GM21381 (cell line): ENCODE measurements around the gene HPS1.

Experiments
- ATAC-seq: cut with Tn5 transposase; IDR thresholded peaks from one replicate; pipeline ENCODE4 v1.9.1; 2021; ENCODE audit warnings: mild to moderate bottlenecking, moderate library complexity; ENCODE audit not compliant: unreplicated experiment

The HPS1 gene

DNA sequence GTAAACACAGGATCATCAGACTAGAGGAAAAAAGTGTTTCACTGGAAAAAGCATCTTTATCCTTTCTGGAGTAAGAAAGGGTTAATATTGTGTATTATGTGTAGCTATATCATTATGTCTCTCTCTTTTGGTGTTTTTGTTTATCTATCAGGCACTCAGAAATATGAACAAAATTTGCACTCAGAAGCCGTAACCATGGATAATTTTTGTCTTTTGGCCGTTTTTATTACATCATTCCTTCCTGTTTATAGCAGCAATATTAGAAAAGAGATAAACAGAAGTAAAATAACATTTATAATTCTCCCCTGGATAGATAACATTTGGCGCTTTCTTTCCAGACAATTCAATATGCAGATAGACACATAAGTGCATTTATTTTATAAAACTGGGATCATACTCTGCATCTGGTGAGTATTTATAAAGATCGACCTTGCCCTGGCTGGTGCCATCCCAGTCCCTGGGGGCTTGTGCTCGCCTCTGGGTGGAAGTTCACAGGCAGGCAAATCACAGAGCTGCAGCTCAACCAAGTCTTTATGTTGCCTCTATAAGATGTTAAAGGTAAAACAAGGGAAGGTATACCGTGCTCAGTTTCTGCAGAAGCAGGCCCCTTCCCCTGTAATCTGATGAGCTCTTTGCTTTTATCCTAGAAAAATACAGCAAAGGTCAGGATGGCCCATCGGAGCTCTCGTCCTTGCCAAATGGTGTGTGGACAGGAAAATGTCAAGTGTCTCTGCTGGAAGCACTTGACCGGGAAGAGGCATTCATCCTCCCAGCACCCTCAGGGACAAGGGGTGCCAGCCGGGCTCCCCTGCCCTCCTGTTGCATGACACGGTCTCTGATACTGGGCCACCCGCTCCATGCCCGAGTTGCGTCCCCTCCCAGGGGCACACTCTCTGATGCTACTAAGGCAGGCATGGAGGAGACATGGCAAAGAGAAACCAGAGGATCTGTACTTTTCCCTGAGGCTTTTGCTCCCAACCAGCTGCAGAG lies 75.6 kb downstream of the HPS1 start:
- no peak for ATAC-seq

DNA sequence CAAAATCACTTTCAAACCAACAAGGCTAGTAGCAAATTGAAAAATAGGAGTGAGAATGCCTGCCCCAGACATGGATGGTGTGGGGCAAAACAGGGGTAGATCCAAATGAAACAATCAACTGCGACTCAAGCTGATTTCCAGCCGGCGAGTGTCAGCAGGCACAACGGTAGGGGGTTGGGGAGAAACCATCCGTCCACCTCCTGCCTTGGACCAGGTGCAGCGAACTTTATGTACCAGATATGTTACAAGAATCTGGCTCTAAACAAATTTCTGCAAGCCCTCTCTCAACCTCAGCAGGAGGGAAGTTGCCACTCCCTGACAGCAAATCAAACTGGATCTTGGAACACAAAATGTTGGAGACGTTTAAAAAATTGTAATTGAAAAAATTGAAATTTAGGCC lies 76.9 kb downstream of the HPS1 start:
- ATAC-seq, result no peak

DNA sequence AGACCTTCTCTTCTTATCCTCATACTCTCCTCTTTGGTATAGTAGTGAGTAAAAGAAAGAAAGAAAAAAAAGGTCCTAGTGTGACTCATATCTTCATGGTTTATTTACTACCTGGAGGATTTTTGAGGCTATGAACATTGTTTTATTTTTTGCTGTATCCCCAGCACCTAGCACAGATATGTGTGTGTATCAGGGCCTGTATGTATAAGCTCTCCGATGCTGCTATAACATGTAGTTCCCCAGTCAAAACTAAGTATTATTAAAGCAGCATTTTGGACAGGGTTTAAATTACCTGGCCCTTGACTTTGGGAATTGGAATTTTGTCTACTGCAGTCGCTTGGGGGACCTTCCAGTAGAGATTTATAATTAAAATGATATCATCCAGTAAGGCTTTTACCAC lies 78.1 kb downstream of the HPS1 start:
- ATAC-seq, result no peak

DNA sequence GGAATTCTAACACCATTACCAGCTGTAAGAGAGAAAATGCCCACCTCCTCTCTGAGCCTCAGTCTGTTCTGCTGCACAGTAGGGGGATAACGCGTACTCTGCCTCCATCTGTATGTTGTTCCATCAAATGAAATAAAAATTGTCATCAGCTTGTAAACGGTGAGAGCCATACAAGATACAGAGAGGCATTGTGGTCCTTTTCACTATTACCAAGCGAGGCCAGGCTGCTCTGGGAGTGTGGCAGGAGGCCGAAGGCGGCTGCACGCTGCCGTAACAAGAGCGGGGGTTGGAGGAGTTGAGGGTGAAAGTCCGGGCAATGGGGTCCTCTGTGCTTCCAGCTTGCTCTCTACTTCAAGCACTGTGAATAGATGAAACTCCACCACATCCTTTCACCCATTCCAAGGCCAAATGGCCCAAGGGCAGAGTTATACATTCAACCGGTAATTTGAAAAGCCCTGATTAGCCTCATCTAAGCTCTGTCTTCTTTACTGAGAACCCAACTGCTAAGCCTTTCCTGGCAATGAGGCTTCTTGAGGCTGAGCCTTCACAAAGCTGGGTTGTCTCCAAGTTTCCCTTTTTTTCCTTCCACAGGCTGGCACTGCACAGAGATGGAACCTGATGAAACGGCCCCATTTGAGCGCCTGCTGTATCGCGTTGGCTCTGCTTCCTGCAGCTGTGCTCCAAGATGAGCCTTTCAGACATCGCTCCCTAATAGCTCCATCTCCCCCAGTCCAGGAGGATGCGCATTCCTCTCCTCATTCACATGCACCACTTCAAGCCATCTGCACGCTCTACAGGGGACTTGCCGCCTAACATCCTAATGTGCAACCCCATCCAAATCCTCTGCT lies 78.9 kb downstream of the HPS1 start:
- no peak for ATAC-seq
